ENCODE data around the gene EFCAB9.

Gene EFCAB9

GRCh38 chr5:172213126-172213525 lies 19.2 kb downstream of the EFCAB9 start:
- no peak for TF ChIP-seq SIN3A (IDR thresholded peaks at IDR 0.05; ENCODE audit: borderline replicate concordance, insufficient read depth, low read length)
- TF ChIP-seq, protein P1, sequence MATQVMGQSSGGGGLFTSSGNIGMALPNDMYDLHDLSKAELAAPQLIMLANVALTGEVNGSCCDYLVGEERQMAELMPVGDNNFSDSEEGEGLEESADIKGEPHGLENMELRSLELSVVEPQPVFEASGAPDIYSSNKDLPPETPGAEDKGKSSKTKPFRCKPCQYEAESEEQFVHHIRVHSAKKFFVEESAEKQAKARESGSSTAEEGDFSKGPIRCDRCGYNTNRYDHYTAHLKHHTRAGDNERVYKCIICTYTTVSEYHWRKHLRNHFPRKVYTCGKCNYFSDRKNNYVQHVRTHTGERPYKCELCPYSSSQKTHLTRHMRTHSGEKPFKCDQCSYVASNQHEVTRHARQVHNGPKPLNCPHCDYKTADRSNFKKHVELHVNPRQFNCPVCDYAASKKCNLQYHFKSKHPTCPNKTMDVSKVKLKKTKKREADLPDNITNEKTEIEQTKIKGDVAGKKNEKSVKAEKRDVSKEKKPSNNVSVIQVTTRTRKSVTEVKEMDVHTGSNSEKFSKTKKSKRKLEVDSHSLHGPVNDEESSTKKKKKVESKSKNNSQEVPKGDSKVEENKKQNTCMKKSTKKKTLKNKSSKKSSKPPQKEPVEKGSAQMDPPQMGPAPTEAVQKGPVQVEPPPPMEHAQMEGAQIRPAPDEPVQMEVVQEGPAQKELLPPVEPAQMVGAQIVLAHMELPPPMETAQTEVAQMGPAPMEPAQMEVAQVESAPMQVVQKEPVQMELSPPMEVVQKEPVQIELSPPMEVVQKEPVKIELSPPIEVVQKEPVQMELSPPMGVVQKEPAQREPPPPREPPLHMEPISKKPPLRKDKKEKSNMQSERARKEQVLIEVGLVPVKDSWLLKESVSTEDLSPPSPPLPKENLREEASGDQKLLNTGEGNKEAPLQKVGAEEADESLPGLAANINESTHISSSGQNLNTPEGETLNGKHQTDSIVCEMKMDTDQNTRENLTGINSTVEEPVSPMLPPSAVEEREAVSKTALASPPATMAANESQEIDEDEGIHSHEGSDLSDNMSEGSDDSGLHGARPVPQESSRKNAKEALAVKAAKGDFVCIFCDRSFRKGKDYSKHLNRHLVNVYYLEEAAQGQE (IDR thresholded peaks at IDR 0.05; ENCODE audit: insufficient read depth in 1 of 2, low read depth in 2 of 2, low read length in 2 of 2), result no peak
- no peak for TF ChIP-seq TAF1 (IDR thresholded peaks at IDR 0.05; ENCODE audit: borderline replicate concordance, insufficient read depth, low read length)
- TF ChIP-seq FOXP2 (optimal IDR thresholded peaks at IDR 0.05; ENCODE audit: borderline replicate concordance, extremely low read depth, extremely low read length, insufficient read depth), result no peak
- no peak for TF ChIP-seq POLR2AphosphoS5 (IDR thresholded peaks at IDR 0.05; ENCODE audit: low read depth, low read length)

- TF ChIP-seq SIN3A (IDR thresholded peaks at IDR 0.05; ENCODE audit: borderline replicate concordance, insufficient read depth, low read length), result no peak
Observed at GRCh38 chr5:172216345-172216744, 22.4 kb downstream of the EFCAB9 start.

DNA sequence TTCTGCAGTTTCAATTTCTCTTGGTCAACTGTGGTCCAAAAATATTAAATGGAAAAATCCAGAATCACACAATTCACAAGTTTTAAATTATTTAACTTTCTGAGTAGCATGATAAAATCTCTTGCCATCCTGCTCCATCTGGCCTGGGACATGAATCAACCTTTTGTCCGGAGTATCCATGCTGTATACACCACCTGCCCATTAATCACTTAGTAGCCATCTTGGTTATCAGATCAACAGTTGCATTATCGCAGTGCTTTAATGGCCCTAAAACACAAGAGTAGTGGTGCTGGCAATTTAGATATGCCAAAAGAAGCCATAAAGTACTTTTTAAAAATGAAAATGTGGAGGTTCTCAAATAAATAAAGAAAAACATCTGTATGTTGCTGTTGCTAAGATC lies 25.3 kb downstream of the EFCAB9 start:
- TF ChIP-seq, protein P1 (IDR thresholded peaks at IDR 0.05; ENCODE audit: insufficient read depth in 1 of 2, low read depth in 2 of 2, low read length in 2 of 2), result no peak
- no peak for TF ChIP-seq POLR2AphosphoS5 (IDR thresholded peaks at IDR 0.05; ENCODE audit: low read depth, low read length)

GRCh38 chr5:172223901-172224873 lies 30.2 kb downstream of the EFCAB9 start:
- TF ChIP-seq, protein P1 (IDR thresholded peaks at IDR 0.05; ENCODE audit: insufficient read depth in 1 of 2, low read depth in 2 of 2, low read length in 2 of 2), result no peak

DNA sequence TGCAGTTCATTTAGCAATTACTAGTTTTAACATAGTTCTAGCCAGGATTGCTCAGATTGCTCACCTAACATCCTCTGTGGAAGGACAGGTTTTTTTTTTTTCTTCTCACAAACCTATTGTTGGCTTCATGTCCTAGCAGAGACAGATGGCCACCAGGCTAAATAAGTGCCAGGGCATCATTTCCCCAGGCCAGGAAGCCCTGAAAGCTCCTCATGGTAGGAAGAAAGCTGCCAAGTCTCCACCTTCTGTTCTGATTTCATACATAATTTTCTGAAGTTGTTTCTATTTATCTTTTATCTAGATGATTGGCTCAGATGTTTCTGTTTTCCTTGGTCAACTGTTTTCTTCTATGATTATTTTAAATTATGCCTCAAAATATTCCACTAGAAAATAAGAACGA lies 31.0 kb downstream of the EFCAB9 start:
- TF ChIP-seq FOXP2 (optimal IDR thresholded peaks at IDR 0.05; ENCODE audit: borderline replicate concordance, extremely low read depth, extremely low read length, insufficient read depth), result no peak
- no peak for TF ChIP-seq POLR2AphosphoS5 (IDR thresholded peaks at IDR 0.05; ENCODE audit: low read depth, low read length)
- TF ChIP-seq, protein P1 (IDR thresholded peaks at IDR 0.05; ENCODE audit: insufficient read depth in 1 of 2, low read depth in 2 of 2, low read length in 2 of 2), result no peak
- no peak for TF ChIP-seq TAF1 (IDR thresholded peaks at IDR 0.05; ENCODE audit: borderline replicate concordance, insufficient read depth, low read length)

Measured in PFSK-1 (cell line).